ENCODE results near the gene IL1RAPL2. TPM values are rescaled to one million over a fixed set of nuclear protein-coding genes. Genes with fewer than 3 reads are reported as not detected.

Gene IL1RAPL2
- total and polyA plus RNA-seq, 2 donors (not counting 3 experiments of a cell fraction or from before 2014, with no cell fraction given), result not detected

DNA sequence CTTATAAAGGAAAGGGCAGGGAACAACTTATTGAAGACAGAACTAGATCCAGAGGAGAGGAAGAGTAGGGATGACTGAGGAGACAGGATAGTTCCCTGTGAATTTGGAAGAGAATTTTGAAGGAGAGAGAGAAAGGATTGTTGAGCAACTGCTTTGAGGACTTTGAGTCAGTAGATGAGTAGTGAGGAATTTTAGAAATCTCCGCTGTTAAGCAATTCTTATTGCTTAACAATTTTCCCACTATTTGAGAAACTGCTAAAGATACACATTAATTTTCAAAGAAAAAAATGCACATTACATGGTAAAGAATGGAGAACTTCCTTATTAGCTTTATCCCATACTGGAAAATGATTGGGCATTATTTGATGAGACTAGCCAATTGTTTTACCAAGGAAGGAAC lies 1140.0 kb downstream of the IL1RAPL2 start:
- dilution Hi-C loops (cut with MboI; ENCODE audit: extremely low pct_ligation_motif_present, low sequenced_read_pairs) (no loop called here), intact Hi-C loops (cut with micrococcal nuclease) (no loop called here)
- H3K9ac ChIP-seq (replicated peaks; ENCODE audit: extremely low read depth, insufficient read depth, low read length), result no peak overlapping the region
- no peak for FAIRE-seq
- H3K4me3 ChIP-seq (replicated peaks in 1 of 3; ENCODE audit: insufficient read depth in 1 of 3, low read depth in 1 of 3, low read length in 3 of 3), result no peak overlapping the region
- H3K4me2 ChIP-seq (ENCODE audit: insufficient read depth, low read length), result no peak overlapping the region
- ChIA-PET POLR2A (no interaction called here), CTCF (no interaction called here)
- no peaks in the 10 kb centered on the region for H3K9me3 ChIP-seq (replicated peaks; ENCODE audit: control insufficient read depth, insufficient read depth, low read length)
- no peaks in the 10 kb centered on the region for H3K4me1 ChIP-seq (ENCODE audit: control insufficient read depth, extremely low read depth, insufficient read depth, low read length)
- DNase-seq (ENCODE audit: low read depth, low spot score), result no peak
- TF ChIP-seq FOS (IDR thresholded peaks at IDR 0.05; ENCODE audit: borderline replicate concordance, insufficient read depth, low read length) (no peak), EZH2 (IDR thresholded peaks at IDR 0.05; ENCODE audit: borderline replicate concordance, low read depth, low read length, severe bottlenecking) (no peak), GATA2 (IDR thresholded peaks at IDR 0.05; ENCODE audit: insufficient read depth, insufficient read length, low read depth, low read length) (no peak), POLR2A (IDR thresholded peaks at IDR 0.05; ENCODE audit: low read depth, low read length) (no peak), POLR2AphosphoS5 (IDR thresholded peaks at IDR 0.05; ENCODE audit: insufficient read depth, low read depth, low read length) (no peak), JUN (IDR thresholded peaks at IDR 0.05; ENCODE audit: borderline replicate concordance, insufficient read depth, insufficient read length, low read depth) (no peak), MYC (IDR thresholded peaks at IDR 0.05; ENCODE audit: low read depth, low read length) (no peak)
- TF ChIP-seq, protein P1, sequence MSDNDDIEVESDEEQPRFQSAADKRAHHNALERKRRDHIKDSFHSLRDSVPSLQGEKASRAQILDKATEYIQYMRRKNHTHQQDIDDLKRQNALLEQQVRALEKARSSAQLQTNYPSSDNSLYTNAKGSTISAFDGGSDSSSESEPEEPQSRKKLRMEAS (IDR thresholded peaks at IDR 0.05; ENCODE audit: insufficient read depth, insufficient read length), result no peak
- TF ChIP-seq, protein P2, sequence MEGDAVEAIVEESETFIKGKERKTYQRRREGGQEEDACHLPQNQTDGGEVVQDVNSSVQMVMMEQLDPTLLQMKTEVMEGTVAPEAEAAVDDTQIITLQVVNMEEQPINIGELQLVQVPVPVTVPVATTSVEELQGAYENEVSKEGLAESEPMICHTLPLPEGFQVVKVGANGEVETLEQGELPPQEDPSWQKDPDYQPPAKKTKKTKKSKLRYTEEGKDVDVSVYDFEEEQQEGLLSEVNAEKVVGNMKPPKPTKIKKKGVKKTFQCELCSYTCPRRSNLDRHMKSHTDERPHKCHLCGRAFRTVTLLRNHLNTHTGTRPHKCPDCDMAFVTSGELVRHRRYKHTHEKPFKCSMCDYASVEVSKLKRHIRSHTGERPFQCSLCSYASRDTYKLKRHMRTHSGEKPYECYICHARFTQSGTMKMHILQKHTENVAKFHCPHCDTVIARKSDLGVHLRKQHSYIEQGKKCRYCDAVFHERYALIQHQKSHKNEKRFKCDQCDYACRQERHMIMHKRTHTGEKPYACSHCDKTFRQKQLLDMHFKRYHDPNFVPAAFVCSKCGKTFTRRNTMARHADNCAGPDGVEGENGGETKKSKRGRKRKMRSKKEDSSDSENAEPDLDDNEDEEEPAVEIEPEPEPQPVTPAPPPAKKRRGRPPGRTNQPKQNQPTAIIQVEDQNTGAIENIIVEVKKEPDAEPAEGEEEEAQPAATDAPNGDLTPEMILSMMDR (IDR thresholded peaks at IDR 0.05; ENCODE audit: extremely low read depth in 1 of 2, insufficient read depth in 1 of 2, low read depth in 1 of 2, low read length in 2 of 2), result no peak
- H3K9me1 ChIP-seq (replicated peaks; ENCODE audit: control insufficient read depth, extremely low read depth, insufficient read depth, low read length), result no peaks in the 10 kb centered on the region
- H3K36me3 ChIP-seq (ENCODE audit: control insufficient read depth in 2 of 2, extremely low read depth in 1 of 2, insufficient read depth in 2 of 2, low read length in 2 of 2), result no peaks in the 10 kb centered on the region
- no peaks in the 10 kb centered on the region for H3K79me2 ChIP-seq (ENCODE audit: control insufficient read depth, insufficient read depth, low read length)
- H3K27me3 ChIP-seq (ENCODE audit: control insufficient read depth in 2 of 2, insufficient read depth in 2 of 2, low read length in 2 of 2), result no peaks in the 10 kb centered on the region
- H2AFZ ChIP-seq (ENCODE audit: low read depth, low read length), result no peak overlapping the region
- no TSS peak for BruUV-seq (replicated peaks)
- no peaks in the 10 kb centered on the region for H4K20me1 ChIP-seq (replicated peaks; ENCODE audit: control insufficient read depth, extremely low read depth, insufficient read depth, low read length)
- H3K27ac ChIP-seq (ENCODE audit: insufficient read depth, low read depth, low read length), result no peak overlapping the region
